ENCODE data around the gene APC2.

GRCh38 chr19:1441677-1442438 is 8.1 kb upstream of the APC2 start:
- TF ChIP-seq GATA3 (IDR thresholded peaks at IDR 0.05; ENCODE audit: low read depth, low read length) = no peak
- no peak for TF ChIP-seq GATA2 (IDR thresholded peaks at IDR 0.05; ENCODE audit: low read depth, low read length)

Data from SH-SY5Y (cell line).